Astrocyte (in vitro differentiated cells and primary cell): Measurements from ENCODE around the gene RAB4B. TPM values are rescaled to one million over a fixed set of nuclear protein-coding genes. Genes with fewer than 3 reads are reported as not detected.
"Not testable (repeated sequence)": the region's sequence is repeated elsewhere in the genome, so short reads cannot be mapped to it uniquely, and the experiment has no call there.

Experiments
- DNase-seq: peaks from one replicate; pipeline ENCODE4 v3.0.0-alpha.2; 2010; ENCODE audit warnings: low read depth
- FAIRE-seq: peaks from 2 replicates; lab custom pipeline; 2011; peaks lifted over from hg19 to GRCh38; lab: Jason Lieb, UNC
- H2AFZ ChIP-seq: 2 replicates; pipeline ENCODE4 v1.6.0; 2012; ENCODE audit warnings: low read depth, low read length, inconsistent platforms
- H3K27ac ChIP-seq: 2 replicates; pipeline ENCODE4 v1.5.1; 2011; ENCODE audit warnings: low read depth, low read length, inconsistent platforms
- H3K27me3 ChIP-seq: 2 replicates; pipeline ENCODE4 v1.6.0; 2011; ENCODE audit warnings: low read length, inconsistent platforms; ENCODE audit not compliant: insufficient read depth
- H3K36me3 ChIP-seq: 2 replicates; pipeline ENCODE4 v1.5.1; 2011; ENCODE audit warnings: low read length, inconsistent platforms; ENCODE audit not compliant: insufficient read depth
- H3K4me1 ChIP-seq: 2 replicates; pipeline ENCODE4 v1.5.1; 2011; ENCODE audit warnings: low read length, inconsistent platforms; ENCODE audit not compliant: insufficient read depth
- H3K4me2 ChIP-seq: 2 replicates; pipeline ENCODE4 v1.6.0; 2012; ENCODE audit warnings: low read length, inconsistent platforms
- H3K4me3 ChIP-seq: 2 replicates; pipeline ENCODE4 v1.5.1; 2011; ENCODE audit warnings: low read depth, mild to moderate bottlenecking, low read length, inconsistent platforms; ENCODE audit not compliant: insufficient read depth
- H3K79me2 ChIP-seq: 2 replicates; pipeline ENCODE4 v1.6.0; 2012; ENCODE audit warnings: mild to moderate bottlenecking, low read length, inconsistent platforms; ENCODE audit not compliant: insufficient read depth
- H3K9ac ChIP-seq: 2 replicates; pipeline ENCODE4 v1.6.0; 2012; ENCODE audit warnings: mild to moderate bottlenecking, low read length, inconsistent platforms
- H3K9me3 ChIP-seq: 2 replicates; pipeline ENCODE4 v1.5.1; 2012; ENCODE audit warnings: low read depth, mild to moderate bottlenecking, low read length, inconsistent platforms; ENCODE audit not compliant: insufficient read depth
- H4K20me1 ChIP-seq: 2 replicates; pipeline ENCODE4 v1.6.0; 2012; ENCODE audit warnings: low read length, inconsistent platforms; ENCODE audit not compliant: insufficient read depth
- H3K27ac Mint-ChIP-seq: one replicate; pipeline ENCODE4 v1.8.0; 2021; ENCODE audit warnings: mild to moderate bottlenecking, mixed read lengths; ENCODE audit not compliant: unreplicated experiment
- H3K27me3 Mint-ChIP-seq: one replicate; pipeline ENCODE4 v1.8.0; 2021; ENCODE audit warnings: low read depth, mixed read lengths; ENCODE audit not compliant: unreplicated experiment
- H3K36me3 Mint-ChIP-seq: one replicate; pipeline ENCODE4 v1.8.0; 2021; ENCODE audit warnings: low read depth, mixed read lengths; ENCODE audit not compliant: unreplicated experiment
- H3K4me1 Mint-ChIP-seq: one replicate; pipeline ENCODE4 v1.8.0; 2021; ENCODE audit warnings: low read depth, mixed read lengths; ENCODE audit not compliant: unreplicated experiment
- H3K4me3 Mint-ChIP-seq: one replicate; pipeline ENCODE4 v1.8.0; 2021; ENCODE audit warnings: mild to moderate bottlenecking, moderate library complexity, mixed read lengths; ENCODE audit not compliant: unreplicated experiment
- H3K9me3 Mint-ChIP-seq: one replicate; pipeline ENCODE4 v1.8.0; 2021; ENCODE audit warnings: mild to moderate bottlenecking, mixed read lengths; ENCODE audit not compliant: unreplicated experiment
- EZH2 ChIP-seq: IDR thresholded peaks from 2 replicates; pipeline ENCODE4 v1.6.1; 2012; ENCODE audit warnings: mild to moderate bottlenecking, low read length, inconsistent platforms; ENCODE audit not compliant: insufficient read depth
- total RNA-seq: library from RNA; stranded (reverse); gene quantifications from 2 replicates; pipeline ENCODE4 v1.2.1, GENCODE V29; 2021
- TF ChIP-seq, protein P1 (sequence below): IDR thresholded peaks from 2 replicates; pipeline ENCODE4 v1.5.1; 2011; ENCODE audit warnings: low read depth, mild to moderate bottlenecking, inconsistent platforms, low read length, moderate library complexity; ENCODE audit not compliant: insufficient read depth

RAB4B gene
- total RNA-seq, 1 donor from 2014 or later = 18.8 TPM

DNA sequence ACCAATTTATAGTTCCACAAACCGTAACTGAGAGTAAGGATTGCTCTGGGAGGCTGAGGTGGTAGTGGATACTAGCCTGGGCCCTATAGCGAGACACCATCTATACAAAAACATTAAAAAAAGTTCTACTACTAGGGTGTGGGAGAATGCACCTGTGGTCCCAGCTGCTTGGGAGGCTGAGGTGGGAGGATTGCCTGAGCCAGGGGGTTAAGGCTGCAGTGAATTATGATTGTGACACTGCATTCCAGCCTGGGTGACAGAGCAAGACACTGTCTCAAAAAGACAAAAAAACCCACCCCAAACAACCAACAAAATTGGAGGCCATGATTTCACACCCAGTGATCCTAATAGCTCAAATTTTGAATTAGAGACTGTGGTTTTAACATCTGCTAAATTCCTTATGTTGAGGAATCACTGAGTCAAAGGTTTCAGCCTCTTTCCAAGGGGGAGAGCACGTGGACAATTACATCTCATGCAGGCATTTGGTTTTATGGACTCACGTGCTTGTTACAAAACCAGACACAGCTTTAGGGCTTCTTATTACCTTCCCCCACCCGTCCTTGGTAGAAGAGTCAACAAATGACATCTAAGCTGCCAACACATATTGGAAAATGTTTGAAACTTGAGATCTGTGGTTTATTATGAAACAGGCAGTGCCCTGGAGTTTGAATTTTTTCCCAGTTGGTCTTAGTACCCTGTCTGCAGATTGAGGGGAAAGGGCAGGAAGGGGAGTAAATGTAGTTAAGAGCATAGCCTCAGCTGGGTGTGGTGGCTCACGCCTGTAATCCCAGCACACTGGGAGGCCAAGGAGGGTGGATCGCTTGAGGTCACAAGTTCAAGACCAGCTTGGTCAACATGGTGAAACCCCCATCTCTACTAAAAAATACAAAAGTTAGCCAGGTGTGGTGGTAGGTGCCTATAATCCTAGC, 53.7 kb downstream of the RAB4B start:
- H4K20me1 ChIP-seq = no peaks in the 10 kb centered on the region
- no peak overlapping the region for H3K27ac ChIP-seq
- no peaks in the 10 kb centered on the region for H3K4me1 ChIP-seq
- no peaks in the 10 kb centered on the region for H3K79me2 ChIP-seq
- no peaks in the 10 kb centered on the region for H3K27me3 ChIP-seq
- H3K9me3 ChIP-seq = no peaks in the 10 kb centered on the region
- no peaks in the 10 kb centered on the region for H3K36me3 ChIP-seq
- H3K4me3 Mint-ChIP-seq = no peak overlapping the region
- H3K27ac Mint-ChIP-seq = peak overlapping the region; percentile 72
- H3K4me3 ChIP-seq = no peak overlapping the region
- H3K27me3 Mint-ChIP-seq = no peaks in the 10 kb centered on the region
- peaks cover 7% of the 10 kb centered on the region for H3K4me1 Mint-ChIP-seq
- H3K36me3 Mint-ChIP-seq = peaks cover 11% of the 10 kb centered on the region
- no peak overlapping the region for H2AFZ ChIP-seq
- DNase-seq (peak; percentile 75), FAIRE-seq (no peak)
- TF ChIP-seq, protein P1, sequence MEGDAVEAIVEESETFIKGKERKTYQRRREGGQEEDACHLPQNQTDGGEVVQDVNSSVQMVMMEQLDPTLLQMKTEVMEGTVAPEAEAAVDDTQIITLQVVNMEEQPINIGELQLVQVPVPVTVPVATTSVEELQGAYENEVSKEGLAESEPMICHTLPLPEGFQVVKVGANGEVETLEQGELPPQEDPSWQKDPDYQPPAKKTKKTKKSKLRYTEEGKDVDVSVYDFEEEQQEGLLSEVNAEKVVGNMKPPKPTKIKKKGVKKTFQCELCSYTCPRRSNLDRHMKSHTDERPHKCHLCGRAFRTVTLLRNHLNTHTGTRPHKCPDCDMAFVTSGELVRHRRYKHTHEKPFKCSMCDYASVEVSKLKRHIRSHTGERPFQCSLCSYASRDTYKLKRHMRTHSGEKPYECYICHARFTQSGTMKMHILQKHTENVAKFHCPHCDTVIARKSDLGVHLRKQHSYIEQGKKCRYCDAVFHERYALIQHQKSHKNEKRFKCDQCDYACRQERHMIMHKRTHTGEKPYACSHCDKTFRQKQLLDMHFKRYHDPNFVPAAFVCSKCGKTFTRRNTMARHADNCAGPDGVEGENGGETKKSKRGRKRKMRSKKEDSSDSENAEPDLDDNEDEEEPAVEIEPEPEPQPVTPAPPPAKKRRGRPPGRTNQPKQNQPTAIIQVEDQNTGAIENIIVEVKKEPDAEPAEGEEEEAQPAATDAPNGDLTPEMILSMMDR = no peak
- no peak for TF ChIP-seq EZH2
- no peak overlapping the region for H3K9ac ChIP-seq
- no peak overlapping the region for H3K4me2 ChIP-seq
- peaks cover 8% of the 10 kb centered on the region for H3K9me3 Mint-ChIP-seq

DNA sequence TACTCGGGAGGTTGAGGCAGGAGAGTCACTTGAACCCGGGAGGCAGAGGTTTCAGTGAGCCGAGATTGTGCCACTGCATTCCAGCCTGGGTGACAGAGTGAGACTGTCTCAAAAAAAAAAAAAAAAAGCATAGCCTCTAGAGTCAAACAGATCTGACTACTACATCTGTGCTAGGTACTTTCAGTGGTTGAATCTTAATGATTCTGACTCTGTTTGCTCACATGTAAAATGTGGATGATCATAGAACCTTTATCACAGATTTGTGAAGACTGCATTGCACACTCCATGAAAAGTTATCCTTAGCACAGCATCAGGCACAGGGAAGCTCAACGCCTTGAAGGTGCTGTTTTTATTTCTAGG, 54.4 kb downstream of the RAB4B start:
- not testable (repeated sequence) for H3K4me1 ChIP-seq, H3K4me3 ChIP-seq, H3K4me3 Mint-ChIP-seq, H3K36me3 Mint-ChIP-seq, H3K79me2 ChIP-seq, H3K4me2 ChIP-seq, H3K4me1 Mint-ChIP-seq, H2AFZ ChIP-seq, H3K36me3 ChIP-seq, DNase-seq, FAIRE-seq, H4K20me1 ChIP-seq, H3K27me3 Mint-ChIP-seq, H3K27me3 ChIP-seq, H3K9me3 Mint-ChIP-seq, H3K9me3 ChIP-seq, H3K9ac ChIP-seq, H3K27ac ChIP-seq
- peak overlapping the region; percentile 26 for H3K27ac Mint-ChIP-seq

DNA sequence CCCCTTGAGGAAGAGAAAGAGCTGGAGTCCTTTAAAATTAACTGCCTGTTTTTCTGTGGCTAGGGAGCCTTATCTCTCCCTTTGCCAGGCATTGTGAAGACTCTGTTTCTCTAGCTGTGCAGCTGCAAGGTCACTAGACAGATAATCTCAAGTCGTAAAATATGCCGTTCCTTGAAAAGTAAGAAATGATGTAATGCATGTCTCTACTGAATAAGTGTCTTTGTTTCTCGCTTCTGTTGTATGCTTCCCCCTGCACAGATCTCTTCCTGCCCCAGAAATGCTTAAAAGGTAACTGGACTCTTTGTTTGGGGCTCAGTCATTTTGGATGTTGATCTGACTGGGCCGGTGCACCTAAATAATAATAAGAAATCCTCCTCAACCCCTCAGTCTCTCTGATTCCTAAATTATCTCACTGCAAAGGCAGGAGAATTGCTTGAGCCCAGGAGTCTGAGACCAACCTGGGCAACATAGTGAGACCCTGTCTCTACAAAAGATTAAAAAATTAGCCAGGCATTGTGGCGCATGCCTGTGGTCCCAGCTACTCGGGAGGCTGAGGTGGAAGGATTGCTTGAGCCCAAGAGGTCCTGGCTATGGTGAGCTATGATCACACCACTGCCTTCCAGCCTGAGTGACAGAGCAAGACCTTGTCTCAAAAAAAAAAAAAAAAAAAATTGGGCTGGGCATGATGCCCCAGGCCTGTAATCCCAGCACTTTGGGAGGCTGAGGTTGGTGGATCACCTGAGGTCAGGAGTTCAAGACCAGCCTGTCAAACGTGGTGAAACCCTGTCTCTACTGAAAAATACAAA, 55.9 kb downstream of the RAB4B start:
- H3K9ac ChIP-seq, DNase-seq, H3K36me3 ChIP-seq, H3K36me3 Mint-ChIP-seq, H3K4me2 ChIP-seq, H3K4me3 ChIP-seq, H3K27me3 Mint-ChIP-seq, H3K27ac ChIP-seq, H2AFZ ChIP-seq, H3K4me1 ChIP-seq, H3K4me3 Mint-ChIP-seq, H4K20me1 ChIP-seq, H3K9me3 ChIP-seq, H3K27me3 ChIP-seq, H3K4me1 Mint-ChIP-seq, H3K79me2 ChIP-seq, FAIRE-seq, H3K9me3 Mint-ChIP-seq: not testable (repeated sequence)
- H3K27ac Mint-ChIP-seq = peak overlapping the region; percentile 9
